ENCODE results near the gene TSEN54.

DNA sequence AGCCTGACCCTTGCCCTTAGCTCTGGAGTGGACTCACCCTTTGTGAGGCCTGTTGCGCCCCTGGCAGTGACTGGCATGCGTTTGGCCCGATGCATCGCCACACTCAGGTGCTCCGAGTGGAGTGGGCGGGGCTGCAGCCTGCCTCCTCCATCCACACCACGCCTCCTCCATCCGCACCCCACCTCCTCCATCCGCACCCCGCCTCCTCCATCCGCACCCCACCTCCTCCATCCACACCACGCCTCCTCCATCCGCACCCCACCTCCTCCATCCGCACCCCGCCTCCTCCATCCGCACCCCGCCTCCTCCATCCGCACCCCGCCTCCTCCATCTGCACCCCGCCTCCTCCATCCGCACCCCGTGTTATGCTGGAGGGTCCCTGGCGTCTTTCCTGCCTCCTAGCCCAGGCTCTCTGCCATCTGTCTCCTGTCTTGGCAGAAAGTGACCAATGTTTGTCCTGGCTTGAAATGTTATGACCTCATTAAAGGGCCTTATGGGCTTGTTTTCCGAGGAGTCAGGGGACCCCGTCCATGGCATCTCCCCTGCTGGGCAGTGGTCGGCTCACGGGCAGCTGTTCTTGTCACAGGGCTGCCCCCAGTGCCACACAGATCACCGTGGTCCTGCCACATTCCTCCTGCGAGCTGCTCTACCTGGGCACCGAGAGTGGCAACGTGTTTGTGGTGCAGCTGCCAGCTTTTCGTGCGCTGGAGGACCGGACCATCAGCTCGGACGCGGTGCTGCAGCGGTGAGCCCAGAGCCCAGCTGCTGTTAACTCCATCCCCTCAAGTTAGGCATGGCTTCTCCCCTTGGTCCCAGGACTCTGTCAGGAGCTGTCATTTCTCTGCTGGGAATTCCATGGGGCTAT is 42.6 kb downstream of the TSEN54 start:
- TF ChIP-seq POLR2AphosphoS5 (IDR thresholded peaks at IDR 0.05; ENCODE audit: borderline replicate concordance, low read depth, low read length) = no peak
- TF ChIP-seq EZH2 (IDR thresholded peaks at IDR 0.05) = no peak

Data from SK-N-MC (cell line).